A673 (cell line): Measurements from ENCODE around the gene SMG7. TPM values are rescaled to one million over a fixed set of nuclear protein-coding genes. Genes with fewer than 3 reads are reported as not detected.

Experiments used
- BruUV-seq: library from RNA; stranded (reverse); fragments of 400-500 nt; replicated peaks from 2 replicates; lab custom pipeline; 2021; lab: Mats Ljungman, UMichigan
- CTCF ChIA-PET: fragments of 300-600 bp; sonication (Branson Sonifier 250); formaldehyde crosslinking; loops from one replicate; lab custom pipeline; 2022; ENCODE audit warnings: antibody characterized with exemption; lab: Charles Lee
- POLR2A ChIA-PET: fragments of 300-600 bp; sonication (Branson Sonifier 250); formaldehyde crosslinking; loops from one replicate; lab custom pipeline; 2022; ENCODE audit warnings: antibody characterized with exemption; ENCODE audit not compliant: low non-redundant PET; lab: Charles Lee
- DNase-seq: peaks from one replicate; pipeline ENCODE4 v3.0.0-alpha.2; 2015; ENCODE audit warnings: low spot score
- H3K27ac ChIP-seq: fragments of 200-600 bp; sonication (generic); 2 replicates; pipeline ENCODE4 v1.5.1; 2016; ENCODE audit warnings: mixed run types, low read depth, mild to moderate bottlenecking, mixed read lengths, antibody characterized with exemption, low read length; ENCODE audit not compliant: poor library complexity, severe bottlenecking
- H3K27me3 ChIP-seq: fragments of 200-600 bp; sonication (generic); replicated peaks from 2 replicates; pipeline ENCODE4 v1.6.1; 2017; ENCODE audit warnings: mixed run types, low read depth, mild to moderate bottlenecking, mixed read lengths, antibody characterized with exemption, low read length; ENCODE audit not compliant: insufficient read depth, poor library complexity
- H3K36me3 ChIP-seq: fragments of 200-600 bp; sonication (generic); 2 replicates; pipeline ENCODE4 v1.6.1; 2016; ENCODE audit warnings: mixed run types, mild to moderate bottlenecking, mixed read lengths, antibody characterized with exemption, low read length; ENCODE audit not compliant: insufficient read depth, poor library complexity, severe bottlenecking
- H3K4me1 ChIP-seq: fragments of 200-600 bp; sonication (generic); 2 replicates; pipeline ENCODE4 v1.6.1; 2017; ENCODE audit warnings: mixed run types, mild to moderate bottlenecking, mixed read lengths, antibody characterized with exemption, low read length; ENCODE audit not compliant: insufficient read depth, poor library complexity, severe bottlenecking
- H3K4me3 ChIP-seq: fragments of 200-600 bp; sonication (generic); 2 replicates; pipeline ENCODE4 v1.5.1; 2016; ENCODE audit warnings: low read depth, mixed run types, mild to moderate bottlenecking, mixed read lengths, low read length; ENCODE audit not compliant: poor library complexity, severe bottlenecking
- H3K9me3 ChIP-seq: fragments of 200-600 bp; sonication (generic); 2 replicates; pipeline ENCODE4 v1.6.1; 2016; ENCODE audit warnings: mixed run types, low read depth, mild to moderate bottlenecking, mixed read lengths, antibody characterized with exemption, low read length; ENCODE audit not compliant: poor library complexity, severe bottlenecking
- CTCF ChIP-seq: fragments of 300-800, 200-600 bp; sonication (generic); conservative IDR thresholded peaks from 2 replicates; pipeline ENCODE4 v1.5.1; 2017; ENCODE audit warnings: low read depth, mild to moderate bottlenecking, antibody characterized with exemption, low read length, moderate library complexity, mixed read lengths
- EZH2 ChIP-seq: fragments of 200-600 bp; sonication (generic); IDR thresholded peaks from 2 replicates; pipeline ENCODE4 v1.6.1; 2017; ENCODE audit warnings: borderline replicate concordance, low read depth, mild to moderate bottlenecking, mixed read lengths, antibody characterized with exemption, low read length; ENCODE audit not compliant: poor library complexity, severe bottlenecking
- intact Hi-C: fragments of 100-400 bp; cut with micrococcal nuclease; formaldehyde crosslinking; loops from one replicate; pipeline ENCODE4 v1.10.0; 2022; ENCODE audit not compliant: unreplicated experiment
- total RNA-seq: library from RNA; stranded (reverse); gene quantifications from 2 replicates; pipeline ENCODE4 v1.2.3, GENCODE V29; 2021

The SMG7 gene
- total RNA-seq, 1 experiment from 2014 or later = 90.7 TPM

- intact Hi-C loops = no loop called here
- no peak for DNase-seq
- Histone ChIP-seq H3K4me1 (peaks cover 7% of the 10 kb centered on the region), H3K27ac (no peak overlapping the region), H3K9me3 (no peaks in the 10 kb centered on the region), H3K4me3 (no peak overlapping the region), H3K27me3 (no peaks in the 10 kb centered on the region), H3K36me3 (peaks cover 63% of the 10 kb centered on the region)
- CTCF ChIA-PET = no interaction called here
- no TSS peak for BruUV-seq
- no peak for TF ChIP-seq CTCF
- TF ChIP-seq EZH2 = no peak
- POLR2A ChIA-PET = no interaction called here
These were observed 79.6 kb downstream of the SMG7 start for GRCh38 chr1:183551924-183552323.

DNA sequence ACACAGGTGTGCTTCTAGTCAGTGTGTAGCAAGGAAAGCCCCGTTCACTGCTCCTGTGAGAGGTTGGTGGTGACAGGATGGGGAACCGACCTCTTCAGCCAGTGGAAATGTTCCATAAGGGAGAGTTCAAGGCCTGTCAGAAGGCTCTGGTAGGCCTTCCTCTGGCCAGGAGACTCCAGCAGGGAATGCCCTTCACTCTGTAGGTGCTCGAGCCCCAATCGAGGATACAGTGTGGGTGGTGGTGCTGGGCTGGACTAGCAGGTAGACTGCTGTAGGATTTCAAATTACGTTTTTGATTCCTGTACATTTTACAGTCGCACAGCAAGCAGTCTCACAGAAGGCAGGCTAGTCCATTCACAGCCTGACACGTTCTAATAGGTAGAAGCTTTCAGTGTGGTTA is 80.1 kb downstream of the SMG7 start:
- Histone ChIP-seq H3K36me3 (peaks cover 60% of the 10 kb centered on the region), H3K9me3 (no peaks in the 10 kb centered on the region), H3K4me1 (peaks cover 7% of the 10 kb centered on the region), H3K27me3 (no peaks in the 10 kb centered on the region), H3K4me3 (no peak overlapping the region), H3K27ac (no peak overlapping the region)
- intact Hi-C loops = no loop called here
- POLR2A ChIA-PET = no interaction called here
- CTCF ChIA-PET = no interaction called here
- TSS peak; percentile 32 for BruUV-seq
- TF ChIP-seq EZH2 = no peak
- TF ChIP-seq CTCF = no peak
- no peak for DNase-seq

DNA sequence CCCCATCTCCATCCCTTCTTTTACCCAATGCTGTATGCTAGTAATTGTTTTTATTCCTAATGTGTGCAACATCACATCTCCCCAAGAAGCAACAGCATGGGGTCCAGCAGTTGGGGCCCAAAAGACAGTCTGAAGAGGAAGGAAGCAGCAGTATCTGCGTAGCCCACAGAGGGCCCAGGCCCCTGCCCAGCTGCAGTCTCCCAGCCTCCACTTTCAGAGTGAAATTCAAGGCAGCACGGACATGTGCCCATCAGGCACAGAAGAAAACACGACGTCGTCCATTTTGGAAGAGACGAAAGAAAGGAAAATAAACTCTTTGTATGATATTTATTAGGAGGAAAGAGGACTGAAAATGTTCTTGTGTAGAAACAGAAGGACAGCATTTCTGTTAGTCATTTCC is 80.6 kb downstream of the SMG7 start:
- H3K4me1 ChIP-seq = peaks cover 4% of the 10 kb centered on the region
- H3K4me3 ChIP-seq = no peak overlapping the region
- intact Hi-C loops = no loop called here
- peaks cover 58% of the 10 kb centered on the region for H3K36me3 ChIP-seq
- no peaks in the 10 kb centered on the region for H3K27me3 ChIP-seq
- TF ChIP-seq CTCF = no peak
- TF ChIP-seq EZH2 = no peak
- POLR2A ChIA-PET = no interaction called here
- H3K9me3 ChIP-seq = no peaks in the 10 kb centered on the region
- no TSS peak for BruUV-seq
- H3K27ac ChIP-seq = no peak overlapping the region
- CTCF ChIA-PET = no interaction called here
- no peak for DNase-seq
